K562 (cell line): ENCODE results near the gene MYO5C. TPM values are rescaled to one million over a fixed set of nuclear protein-coding genes. Genes with fewer than 3 reads are reported as not detected.
"Not testable (repeated sequence)": the region's sequence is repeated elsewhere in the genome, so short reads cannot be mapped to it uniquely, and the experiment has no call there.

Experiments used
- ATAC-seq: fragments of 200-7000 bp; cut with Tn5 transposase; 3 replicates; pipeline ENCODE4 v1.9.1; 2020; ENCODE audit warnings: moderate library complexity
- BruUV-seq: library from RNA; stranded (reverse); fragments of 400-500 nt; replicated peaks from 2 replicates; lab custom pipeline; 2021; lab: Mats Ljungman, UMichigan
- CTCF ChIA-PET: fragments of 300-600 bp; formaldehyde crosslinking; extraction: SDS; loops from one replicate; lab custom pipeline; 2021; ENCODE audit warnings: low intra/inter-chr PET ratio; lab: Yijun Ruan, JAX
- POLR2A ChIA-PET: fragments of 300-600, 350-650 bp; sonication (Branson Sonifier 250); formaldehyde crosslinking; extraction: SDS; loops from one replicate; lab custom pipeline; 2021; ENCODE audit warnings: antibody characterized with exemption, inconsistent platforms; lab: Yijun Ruan, JAX
- DNase-seq, 4 experiments: peaks; one replicate each; pipeline versions ENCODE4 v3.0.0 to v3.0.0-alpha.2; 2011 to 2018; ENCODE audit warnings: low spot score in 3 of 4, mixed read lengths in 3 of 4; ENCODE audit errors: extremely low read depth in 1 of 4
- FAIRE-seq: peaks from 2 replicates; lab custom pipeline; 2011; peaks lifted over from hg19 to GRCh38; lab: Jason Lieb, UNC
- H2AFZ ChIP-seq: 2 replicates; pipeline ENCODE4 v1.6.0; 2011; ENCODE audit warnings: low read depth, low read length, control low read depth, inconsistent platforms
- H3K27ac ChIP-seq: fragments of 200-600 bp; 3 replicates; pipeline ENCODE4 v1.8.0; 2011; ENCODE audit warnings: low read depth, mild to moderate bottlenecking, control low read depth, inconsistent platforms, low read length, moderate library complexity, mixed read lengths; ENCODE audit errors: extremely low read depth
- H3K27me3 ChIP-seq, 2 experiments: fragments of 300-600 bp in 1 of 2; 2 replicates in 1 of 2; 3 replicates in 1 of 2; pipeline versions ENCODE4 v1.6.0 to v1.8.0; 2011; ENCODE audit warnings: inconsistent platforms in 2 of 2, low read length in 2 of 2, mild to moderate bottlenecking in 1 of 2, mixed read lengths in 1 of 2, moderate library complexity in 1 of 2; ENCODE audit not compliant: control insufficient read depth in 2 of 2, insufficient read depth in 2 of 2
- H3K36me3 ChIP-seq: fragments of 300-600 bp; 3 replicates; pipeline ENCODE4 v1.8.0; 2011; ENCODE audit warnings: mild to moderate bottlenecking, low read length, inconsistent platforms; ENCODE audit not compliant: control insufficient read depth, insufficient read depth
- H3K4me1 ChIP-seq, 2 experiments: fragments of 200-600 bp in 1 of 2; replicated peaks in 1 of 2; 2 replicates in 1 of 2; 3 replicates in 1 of 2; pipeline versions ENCODE4 v1.5.1 to v1.8.0; 2011; ENCODE audit warnings: inconsistent platforms in 2 of 2, low read length in 2 of 2, mild to moderate bottlenecking in 1 of 2, mixed read lengths in 1 of 2, moderate library complexity in 1 of 2; ENCODE audit not compliant: control insufficient read depth in 2 of 2, insufficient read depth in 2 of 2
- H3K4me2 ChIP-seq: 2 replicates; pipeline ENCODE4 v1.6.1; 2011; ENCODE audit warnings: low read length, control low read depth, inconsistent platforms, mixed read lengths; ENCODE audit not compliant: insufficient read depth
- H3K4me3 ChIP-seq: fragments of 200-600 bp; sonication (generic), shearing (Covaris generic); 2 replicates; pipeline ENCODE4 v1.5.1; 2016; ENCODE audit warnings: control low read depth, inconsistent platforms
- H3K79me2 ChIP-seq: fragments of 200-600 bp; 3 replicates; pipeline ENCODE4 v1.8.0; 2011; ENCODE audit warnings: low read length, inconsistent platforms; ENCODE audit not compliant: control insufficient read depth, insufficient read depth
- H3K9ac ChIP-seq, 2 experiments: 2 replicates each; pipeline versions ENCODE4 v1.6.0 to v1.6.1; 2011; ENCODE audit warnings: low read depth in 2 of 2, low read length in 2 of 2, control low read depth in 1 of 2, inconsistent platforms in 1 of 2, mild to moderate bottlenecking in 1 of 2, mixed read lengths in 1 of 2; ENCODE audit not compliant: insufficient read depth in 1 of 2
- H3K9me1 ChIP-seq: one replicate; pipeline ENCODE4 v1.6.0; 2011; ENCODE audit warnings: inconsistent platforms, mild to moderate bottlenecking, low read length, moderate library complexity; ENCODE audit not compliant: control insufficient read depth, insufficient read depth
- H3K9me3 ChIP-seq: replicated peaks from 2 replicates; pipeline ENCODE4 v1.5.1; 2011; ENCODE audit warnings: low read depth, low read length, inconsistent platforms; ENCODE audit not compliant: control insufficient read depth, insufficient read depth
- H4K20me1 ChIP-seq: replicated peaks from 2 replicates; pipeline ENCODE4 v1.6.1; 2011; ENCODE audit warnings: low read length, inconsistent platforms, mixed read lengths; ENCODE audit not compliant: control insufficient read depth, insufficient read depth
- ARHGAP35 ChIP-seq: fragments of 450-650 bp; IDR thresholded peaks from 2 replicates; pipeline ENCODE4 v1.6.1; 2018; ENCODE audit not compliant: partially characterized antibody
- NCOA1 ChIP-seq: fragments of 450-650 bp; IDR thresholded peaks from 2 replicates; pipeline ENCODE4 v1.6.1; 2016; ENCODE audit warnings: low read depth
- ZNF165 ChIP-seq: fragments of 250-450 bp; sonication (Bioruptor Pico); IDR thresholded peaks from 2 replicates; pipeline ENCODE4 v1.4.0; 2020; ENCODE audit warnings: borderline replicate concordance
- ZNF551 ChIP-seq: fragments of 250-450 bp; sonication (Bioruptor Pico); IDR thresholded peaks from 2 replicates; pipeline ENCODE4 v1.5.0; 2021; ENCODE audit warnings: mild to moderate bottlenecking, moderate library complexity
- WGBS: fragments of 100-300 bp; shearing (Covaris generic); methylation state at CpG from one replicate; pipeline ENCODE4 v1.1.6; 2016; ENCODE audit warnings: low coverage, mixed read lengths; ENCODE audit not compliant: insufficient coverage; ENCODE audit errors: missing lambda C conversion rate; 5-methylcytosine and 5-hydroxymethylcytosine counted together
- in situ Hi-C: fragments of 300-500 bp; cut with MboI; formaldehyde crosslinking; loops from 4 replicates; pipeline ENCODE4 v1.15.0; 2018; ENCODE audit warnings: inconsistent platforms, mixed read lengths
- intact Hi-C: fragments of 100-400 bp; cut with micrococcal nuclease; formaldehyde crosslinking; loops from 2 replicates; pipeline ENCODE4 v1.14.2; 2022
- polyA plus RNA-seq, 8 experiments: library from polyadenylated mRNA; depleted of rRNA in 4 of 8; stranded (reverse) in 5 of 8; unstranded in 3 of 8; fragments of >200 nt; fragmentation: Nextera tagmentation in 2 of 8; fragmentation: Illumina TruSeq in 1 of 8; extraction: Ambion mirVana in 2 of 8; extraction: Trizol in 1 of 8; gene quantifications; 2 replicates each; pipeline versions ENCODE4 v1.2.1 to v1.2.3, GENCODE V29; 2011 to 2014; ENCODE audit warnings: inconsistent platforms in 1 of 8, missing spikeins in 1 of 8
- total RNA-seq, 7 experiments: library from RNA; depleted of rRNA in 6 of 7; stranded (reverse); fragments of >200 nt in 6 of 7; fragmentation: Illumina TruSeq in 2 of 7; extraction: Trizol in 2 of 7; gene quantifications; 2 replicates each; pipeline versions ENCODE4 v1.2.1 to v1.2.3, GENCODE V29; 2011 to 2021; ENCODE audit warnings: low replicate concordance in 1 of 7
- TF ChIP-seq, protein P1 (sequence below): sonication (generic); formaldehyde crosslinking; IDR thresholded peaks from 2 replicates; pipeline ENCODE4 v1.8.1; 2023; ENCODE audit warnings: mild to moderate bottlenecking, missing genetic modification reagents, moderate library complexity

MYO5C gene
- total and polyA plus RNA-seq, 9 of the 15 experiments (the other 6 are each of a cell fraction or from before 2014, with no cell fraction given): 0.01 to 0.24 TPM; not detected in 7

DNA sequence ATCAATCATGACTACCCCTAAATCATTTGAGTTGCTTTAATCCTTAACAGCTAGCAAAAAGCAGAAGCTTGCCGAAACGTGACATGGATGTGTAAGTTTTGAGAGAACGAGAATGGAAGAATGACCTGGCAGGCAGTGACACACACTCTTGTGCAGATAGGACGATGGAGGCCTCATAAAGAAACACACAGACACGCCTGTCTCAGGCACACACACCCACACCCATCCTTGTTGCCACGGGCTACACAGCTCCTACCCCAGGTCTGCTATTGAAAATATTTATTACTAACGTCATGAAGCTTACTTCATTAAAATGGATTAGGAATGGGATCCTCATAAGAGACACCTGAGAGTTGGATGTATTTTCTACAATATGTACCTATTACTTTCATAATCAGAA, 8.5 kb downstream of the MYO5C start:
- Histone ChIP-seq H4K20me1 (no peaks in the 10 kb centered on the region), H2AFZ (no peak overlapping the region), H3K36me3 (no peaks in the 10 kb centered on the region), H3K27ac (no peak overlapping the region), H3K27me3 (peaks cover 9 to 39% of the 10 kb centered on the region in 2 experiments; a peak in 3 of 5 replicates), H3K4me3 (no peak overlapping the region), H3K79me2 (no peaks in the 10 kb centered on the region), H3K9ac (no peak overlapping the region), H3K4me1 (no peaks in the 10 kb centered on the region), H3K9me1 (no peaks in the 10 kb centered on the region), H3K4me2 (no peak overlapping the region), H3K9me3 (no peaks in the 10 kb centered on the region)
- intact Hi-C loops (no loop called here), in situ Hi-C loops (no loop called here)
- CTCF ChIA-PET: no interaction called here
- ATAC-seq (no peak), DNase-seq (no peak), FAIRE-seq (no peak)
- POLR2A ChIA-PET: interaction anchor here (0.8 kb wide), 1 partner anchor 89 kb away, joined by 5 read pairs; no protein-coding TSS in a partner anchor
- TF ChIP-seq ZNF165 (CRISPR knock-in tag) (no peak), ARHGAP35 (no peak), NCOA1 (no peak), ZNF551 (CRISPR knock-in tag) (no peak)
- TF ChIP-seq, protein P1, sequence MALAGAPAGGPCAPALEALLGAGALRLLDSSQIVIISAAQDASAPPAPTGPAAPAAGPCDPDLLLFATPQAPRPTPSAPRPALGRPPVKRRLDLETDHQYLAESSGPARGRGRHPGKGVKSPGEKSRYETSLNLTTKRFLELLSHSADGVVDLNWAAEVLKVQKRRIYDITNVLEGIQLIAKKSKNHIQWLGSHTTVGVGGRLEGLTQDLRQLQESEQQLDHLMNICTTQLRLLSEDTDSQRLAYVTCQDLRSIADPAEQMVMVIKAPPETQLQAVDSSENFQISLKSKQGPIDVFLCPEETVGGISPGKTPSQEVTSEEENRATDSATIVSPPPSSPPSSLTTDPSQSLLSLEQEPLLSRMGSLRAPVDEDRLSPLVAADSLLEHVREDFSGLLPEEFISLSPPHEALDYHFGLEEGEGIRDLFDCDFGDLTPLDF (CRISPR knock-in tag): no peak
- 2% methylated on average over 7 of the region's 7 CpGs for WGBS
- BruUV-seq: no TSS peak

DNA sequence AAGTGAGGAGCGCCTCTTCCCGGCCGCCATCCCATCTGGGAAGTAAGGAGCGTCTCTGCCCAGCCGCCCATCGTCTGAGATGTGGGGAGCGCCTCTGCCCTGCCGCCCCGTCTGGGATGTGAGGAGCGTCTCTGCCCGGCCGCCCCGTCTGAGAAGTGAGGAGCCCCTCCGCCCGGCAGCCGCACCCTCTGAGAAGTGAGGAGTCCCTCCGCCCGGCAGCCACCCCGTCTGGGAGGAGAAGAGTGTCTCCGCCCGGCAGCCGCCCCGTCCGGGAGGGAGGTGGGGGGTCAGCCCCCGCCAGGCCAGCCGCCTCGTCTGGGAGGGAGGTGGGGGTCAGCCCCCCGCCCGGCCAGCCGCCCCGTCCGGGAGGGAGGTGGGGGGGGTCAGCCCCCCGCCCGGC, 9.7 kb downstream of the MYO5C start:
- in situ Hi-C loops, DNase-seq, CTCF ChIA-PET: not testable (repeated sequence)

More for the DNA sequence above, 9.7 kb downstream of the MYO5C start:
- H3K27me3 ChIP-seq: peaks cover 9 to 46% of the 10 kb centered on the region in 2 experiments; a peak in 3 of 5 replicates
- FAIRE-seq, ATAC-seq, H3K9me3 ChIP-seq, POLR2A ChIA-PET, H3K9me1 ChIP-seq, H3K4me2 ChIP-seq, H4K20me1 ChIP-seq, H2AFZ ChIP-seq, H3K79me2 ChIP-seq, H3K27ac ChIP-seq, BruUV-seq, intact Hi-C loops, H3K9ac ChIP-seq, H3K4me1 ChIP-seq, H3K4me3 ChIP-seq, H3K36me3 ChIP-seq: not testable (repeated sequence)
- 9% methylated on average over 12 of the region's 34 CpGs for WGBS
